Superior temporal gyrus (tissue), 1 donor: ENCODE data around the gene VARS2.
"Not testable (repeated sequence)": the region's sequence is repeated elsewhere in the genome, so short reads cannot be mapped to it uniquely, and the experiment has no call there.

Source experiments
- DNase-seq: peaks from one replicate; pipeline ENCODE4 v3.0.0-alpha.2; 2016; ENCODE audit errors: extremely low spot score

Gene VARS2

DNA sequence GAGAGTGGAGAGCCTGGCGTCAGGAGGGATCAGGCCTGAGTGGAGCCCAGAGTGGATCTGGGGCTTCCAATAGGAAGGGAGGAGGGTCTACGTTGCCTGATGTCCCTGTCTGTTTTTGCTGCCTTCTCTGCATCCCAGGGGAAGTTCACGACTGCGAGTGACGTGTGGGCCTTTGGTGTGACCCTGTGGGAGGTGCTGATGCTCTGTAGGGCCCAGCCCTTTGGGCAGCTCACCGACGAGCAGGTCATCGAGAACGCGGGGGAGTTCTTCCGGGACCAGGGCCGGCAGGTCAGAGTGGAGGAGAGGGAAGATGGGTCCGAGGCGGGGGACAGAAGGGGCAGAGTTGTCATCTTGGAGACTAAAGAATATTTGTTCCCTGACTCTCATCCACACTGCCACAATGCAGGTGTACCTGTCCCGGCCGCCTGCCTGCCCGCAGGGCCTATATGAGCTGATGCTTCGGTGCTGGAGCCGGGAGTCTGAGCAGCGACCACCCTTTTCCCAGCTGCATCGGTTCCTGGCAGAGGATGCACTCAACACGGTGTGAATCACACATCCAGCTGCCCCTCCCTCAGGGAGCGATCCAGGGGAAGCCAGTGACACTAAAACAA, 15.2 kb upstream of the VARS2 start:
- DNase-seq, result no peak

DNA sequence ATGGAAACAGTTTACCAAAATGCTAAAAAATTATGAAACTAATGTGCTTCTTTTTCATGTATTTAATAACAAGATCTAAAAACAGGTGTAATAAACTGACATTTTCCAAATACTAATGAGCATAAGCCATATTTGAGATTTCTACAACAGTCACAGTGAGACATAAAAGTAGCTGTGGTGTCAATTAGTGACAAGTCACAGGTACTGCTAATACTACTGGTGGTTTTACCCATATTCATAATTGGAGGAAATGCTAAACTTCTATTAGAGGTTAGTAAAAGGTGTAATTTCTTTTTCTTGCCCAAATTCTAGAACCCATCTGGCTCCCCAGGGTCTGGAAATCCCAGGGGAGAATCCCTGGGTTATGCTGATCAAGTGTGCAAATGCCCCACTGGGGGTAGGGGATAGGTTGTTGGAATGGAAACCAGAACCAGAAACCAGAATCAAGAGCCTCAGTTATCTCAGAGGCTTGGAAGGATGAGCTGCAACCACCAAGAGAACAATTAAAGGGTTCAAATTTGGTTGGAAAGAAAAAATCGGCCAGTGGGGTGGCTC, 13.1 kb upstream of the VARS2 start:
- DNase-seq, result no peak

DNA sequence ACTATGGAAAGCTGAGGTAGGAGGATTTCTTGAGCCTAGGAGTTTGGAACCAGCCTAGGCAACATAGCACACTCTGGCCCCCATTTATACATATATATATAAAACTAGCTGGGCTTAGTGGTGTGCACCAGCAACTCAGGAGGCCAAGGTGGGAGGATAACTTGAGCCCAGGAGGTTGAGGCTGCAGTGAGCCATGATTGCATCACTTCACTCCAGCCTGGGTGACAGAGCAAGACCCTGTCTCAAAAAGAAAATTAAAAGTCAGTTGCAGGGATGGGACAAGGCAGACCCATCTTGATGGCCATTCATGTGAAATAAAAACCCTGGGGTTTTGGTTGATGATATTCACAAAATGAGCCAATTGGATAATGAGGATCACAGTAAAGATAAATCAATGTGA, 12.6 kb upstream of the VARS2 start:
- no peak for DNase-seq

DNA sequence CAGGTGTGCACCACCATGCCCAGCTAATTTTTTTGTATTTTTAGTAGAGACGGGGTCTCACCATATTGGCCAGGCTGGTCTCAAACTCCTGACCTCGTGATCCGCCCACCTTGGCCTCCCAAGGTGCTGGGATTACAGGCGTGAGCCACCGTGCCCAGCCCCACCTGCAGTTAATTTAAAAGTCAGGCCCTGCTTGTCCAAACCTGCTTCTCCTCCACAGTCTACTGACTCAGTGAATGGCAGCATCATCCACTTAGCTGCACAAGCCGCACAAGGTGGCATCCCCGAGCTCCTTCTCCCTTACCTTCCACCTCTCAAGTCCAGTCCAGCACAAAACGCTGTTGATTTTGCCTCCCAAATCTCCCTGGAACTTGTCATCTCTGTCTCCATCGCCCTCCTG, 11.8 kb upstream of the VARS2 start:
- not testable (repeated sequence) for DNase-seq

DNA sequence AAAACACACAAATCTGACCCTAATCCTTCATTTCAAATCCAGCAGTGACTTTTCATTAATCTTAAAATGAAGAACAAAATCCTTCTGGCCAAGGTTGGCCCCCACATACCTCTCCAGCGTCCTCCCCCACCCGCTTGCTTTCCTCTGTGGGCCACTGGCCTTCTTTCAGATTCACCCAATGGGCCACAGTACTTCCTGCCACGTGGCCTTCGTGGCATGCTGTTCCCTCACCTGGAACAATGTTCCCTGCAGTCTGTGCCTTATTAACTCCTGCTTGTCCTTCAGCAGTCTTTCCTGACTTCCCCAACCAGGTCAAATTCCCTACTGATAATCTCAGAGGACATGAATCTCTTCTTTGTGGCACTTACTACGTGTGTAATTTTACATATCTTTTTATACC, 11.3 kb upstream of the VARS2 start:
- DNase-seq, result no peak

DNA sequence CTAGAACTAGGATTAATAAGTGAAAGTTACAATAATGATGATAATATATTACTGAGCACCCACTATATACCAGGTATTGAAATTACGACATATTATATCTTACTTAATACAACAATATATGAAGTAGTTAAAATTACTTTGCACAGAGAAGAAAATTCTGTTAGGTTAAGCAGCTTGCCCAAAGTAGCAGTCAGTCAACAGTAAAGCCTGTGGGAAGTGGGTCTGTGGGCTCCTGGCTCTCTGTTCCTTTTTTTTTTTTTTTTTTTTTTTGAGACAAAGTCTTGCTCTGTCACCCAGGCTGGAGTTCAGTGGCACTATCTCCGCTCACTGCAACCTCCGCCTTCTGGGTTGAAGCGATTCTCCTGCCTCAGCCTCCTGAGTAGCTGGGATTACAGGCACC, 10.8 kb upstream of the VARS2 start:
- DNase-seq, result no peak

DNA sequence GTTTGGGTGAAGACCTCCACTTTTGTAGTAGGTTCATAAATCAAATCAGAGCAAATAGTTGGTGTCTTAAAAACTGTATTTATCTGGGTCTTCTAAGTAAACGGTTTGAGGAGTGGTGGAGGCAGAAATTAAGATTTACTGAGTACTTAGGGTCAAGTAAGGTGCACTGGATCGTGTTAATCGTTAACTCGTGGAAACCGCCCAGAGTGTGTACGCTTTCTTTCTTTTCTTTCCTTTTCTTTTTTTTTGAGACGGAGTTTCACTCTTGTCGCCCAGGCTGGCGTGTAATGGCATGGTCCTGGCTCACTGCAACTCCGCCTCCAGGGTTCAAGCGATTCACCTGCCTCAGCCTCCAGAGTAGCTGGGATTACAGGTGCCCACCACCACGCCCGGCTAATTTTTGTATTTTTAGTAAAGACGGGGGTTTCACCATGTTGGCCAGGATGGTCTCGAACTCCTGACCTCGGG, 6.7 kb upstream of the VARS2 start:
- DNase-seq, result not testable (repeated sequence)

DNA sequence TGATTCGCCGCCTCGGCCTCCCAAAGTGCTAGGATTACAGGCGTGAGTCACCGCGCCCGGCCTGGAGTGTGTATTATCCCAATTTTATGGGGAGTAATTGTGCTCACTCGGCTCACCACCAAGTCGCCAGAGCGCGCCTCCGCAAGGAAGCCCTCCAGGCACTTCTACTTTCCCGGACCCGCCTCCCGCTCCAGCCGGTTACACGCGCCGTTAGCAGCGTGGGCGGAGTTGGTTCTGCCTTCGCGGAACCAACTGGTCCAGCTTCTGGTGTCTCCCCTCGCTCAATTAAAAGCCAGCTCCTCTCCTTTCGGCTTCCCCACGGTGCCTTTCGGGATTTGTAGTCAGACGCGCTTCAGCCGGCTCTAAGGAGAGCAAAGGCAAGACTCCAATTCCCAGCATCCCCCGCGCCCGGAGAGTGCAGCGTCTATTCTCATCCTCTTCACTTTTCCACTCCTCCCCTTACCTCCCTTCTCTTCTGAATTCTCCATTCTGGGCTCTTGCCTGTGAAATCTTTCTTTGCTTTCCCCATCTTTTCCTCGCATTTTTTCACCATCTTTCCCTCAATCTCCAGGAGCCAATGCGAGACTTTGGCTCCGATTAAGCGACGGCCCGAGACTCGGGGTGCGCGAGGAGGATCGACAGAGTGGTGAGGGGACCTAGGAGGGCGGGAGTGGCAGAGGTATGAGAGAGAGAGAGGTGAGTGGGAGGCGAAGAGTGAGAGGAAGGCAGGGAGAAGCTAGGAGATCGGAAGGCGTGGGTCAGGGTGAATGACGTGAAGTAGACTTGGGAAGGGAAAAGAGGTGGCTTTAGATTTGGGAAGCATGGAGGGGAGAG, 6.1 kb upstream of the VARS2 start, which contains the start of gene GTF2H4:
GTF2H4 (plus strand) TSS at position 450 of the 834 bp plus-strand sequence.
- peak; percentile 99 for DNase-seq

DNA sequence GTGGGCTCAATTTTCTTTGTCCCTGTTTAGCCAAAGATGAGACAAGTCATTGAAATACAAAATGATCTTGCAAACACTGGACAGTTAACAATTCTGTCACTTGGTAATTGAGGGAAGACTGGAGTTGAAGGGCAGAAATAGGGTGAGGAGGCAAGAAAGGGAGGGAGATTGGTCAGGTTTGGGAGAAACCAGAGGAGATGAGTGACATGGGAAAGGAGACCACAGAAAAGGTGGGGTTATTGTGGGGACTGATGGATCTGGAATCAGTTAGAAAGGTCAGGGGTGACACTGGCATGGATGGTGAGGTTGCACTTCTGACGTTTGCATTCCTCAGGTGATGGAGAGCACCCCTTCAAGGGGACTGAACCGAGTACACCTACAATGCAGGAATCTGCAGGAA, 5.3 kb upstream of the VARS2 start:
- no peak for DNase-seq

DNA sequence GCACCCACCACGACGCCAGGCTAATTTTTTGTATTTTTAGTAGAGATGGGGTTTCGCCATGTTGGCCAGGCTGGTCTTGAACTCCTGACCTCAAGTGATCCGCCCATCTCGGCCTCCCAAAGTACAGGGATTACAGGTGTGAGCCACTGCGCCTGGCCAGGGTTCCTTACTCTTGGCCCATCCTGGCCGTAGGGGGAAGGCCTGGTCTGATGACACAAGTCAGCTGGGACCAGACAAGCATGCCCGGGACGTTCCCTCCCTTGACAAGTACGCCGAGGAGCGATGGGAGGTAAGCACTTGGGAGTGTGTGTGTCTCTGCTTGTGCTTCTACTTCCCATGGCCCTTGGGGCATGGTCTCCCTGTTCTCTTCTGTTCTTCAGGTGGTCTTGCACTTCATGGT, 3.6 kb upstream of the VARS2 start:
- not testable (repeated sequence) for DNase-seq

DNA sequence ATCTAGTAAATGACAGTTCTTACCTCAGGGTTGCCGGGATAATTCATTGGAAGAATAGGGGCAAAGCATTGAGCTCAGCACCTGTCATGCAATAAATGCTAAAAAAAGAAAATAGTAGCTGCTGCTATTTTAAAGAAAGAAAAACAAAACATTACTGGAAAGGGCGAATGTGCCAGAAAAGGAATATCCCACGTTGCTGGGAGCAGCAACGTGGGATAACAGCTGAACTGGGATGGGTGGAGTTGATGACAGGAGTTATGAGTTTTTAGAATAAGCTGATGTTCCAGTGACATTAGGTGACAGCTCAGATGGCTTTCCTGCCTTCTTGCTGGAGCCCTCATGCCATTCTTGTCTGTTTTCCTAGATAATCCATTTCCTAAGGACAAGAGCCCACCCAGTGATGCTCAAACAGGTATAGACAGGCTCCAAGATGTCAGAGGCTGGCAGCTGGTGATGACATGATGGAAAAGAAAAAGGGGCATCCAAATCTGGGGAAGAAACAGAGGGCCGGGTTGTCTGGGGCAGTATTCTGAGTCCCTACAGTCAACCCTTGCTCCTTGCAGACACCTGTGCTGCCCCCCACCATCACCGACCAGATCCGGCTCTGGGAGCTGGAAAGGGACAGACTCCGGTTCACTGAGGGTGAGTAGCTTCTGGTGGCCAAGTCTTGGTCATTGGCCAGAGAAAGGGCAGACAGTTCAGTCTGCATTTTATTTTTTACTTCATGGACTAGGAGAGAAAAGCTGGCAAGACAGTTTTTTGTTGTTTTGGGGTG, 1.1 kb upstream of the VARS2 start:
- DNase-seq, result no peak

DNA sequence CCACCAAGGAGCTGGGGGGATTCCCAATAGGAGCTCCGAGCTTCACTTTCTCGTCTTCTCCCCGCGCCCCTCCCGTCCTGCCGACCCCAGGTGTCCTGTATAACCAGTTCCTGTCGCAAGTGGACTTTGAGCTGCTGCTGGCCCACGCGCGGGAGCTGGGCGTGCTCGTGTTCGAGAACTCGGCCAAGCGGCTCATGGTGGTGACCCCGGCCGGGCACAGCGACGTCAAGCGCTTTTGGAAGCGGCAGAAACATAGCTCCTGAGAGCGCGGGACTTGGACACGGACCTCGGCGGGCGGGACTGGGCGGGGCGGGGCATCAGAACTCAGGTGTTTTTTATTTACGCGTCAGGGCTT, 340 bp upstream of the VARS2 start:
- peak; percentile 10 for DNase-seq

DNA sequence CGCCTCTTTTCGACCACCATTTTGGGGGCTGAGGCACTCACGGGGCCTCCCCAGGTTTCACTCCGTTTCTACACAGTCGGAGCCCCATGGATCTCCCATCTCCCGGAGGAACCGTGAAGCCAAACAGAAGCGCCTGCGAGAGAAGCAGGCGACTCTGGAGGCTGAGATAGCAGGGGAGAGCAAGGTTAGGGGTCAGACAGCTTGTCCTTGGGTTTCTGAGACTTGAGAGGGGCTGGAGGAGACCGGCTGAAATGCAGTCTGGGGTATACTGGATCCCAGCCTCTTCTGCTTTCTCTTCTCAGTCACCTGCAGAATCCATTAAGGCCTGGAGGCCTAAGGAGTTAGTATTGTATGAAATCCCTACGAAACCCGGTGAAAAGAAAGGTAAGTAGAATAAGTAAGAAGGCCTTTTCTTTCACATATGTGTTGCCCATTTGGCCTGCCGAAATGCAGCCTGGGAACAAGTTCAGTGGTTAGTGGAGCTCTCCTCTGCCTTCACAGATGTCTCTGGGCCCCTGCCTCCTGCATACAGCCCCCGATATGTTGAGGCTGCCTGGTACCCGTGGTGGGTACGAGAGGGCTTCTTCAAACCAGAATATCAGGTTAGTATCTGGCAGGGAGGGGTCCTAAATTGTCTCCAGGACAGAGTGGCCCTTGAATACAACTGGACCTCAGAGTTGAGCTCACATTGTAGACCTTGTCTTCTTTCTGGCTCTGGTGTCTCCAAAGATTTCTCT, 984 bp downstream of the VARS2 start:
- no peak for DNase-seq

DNA sequence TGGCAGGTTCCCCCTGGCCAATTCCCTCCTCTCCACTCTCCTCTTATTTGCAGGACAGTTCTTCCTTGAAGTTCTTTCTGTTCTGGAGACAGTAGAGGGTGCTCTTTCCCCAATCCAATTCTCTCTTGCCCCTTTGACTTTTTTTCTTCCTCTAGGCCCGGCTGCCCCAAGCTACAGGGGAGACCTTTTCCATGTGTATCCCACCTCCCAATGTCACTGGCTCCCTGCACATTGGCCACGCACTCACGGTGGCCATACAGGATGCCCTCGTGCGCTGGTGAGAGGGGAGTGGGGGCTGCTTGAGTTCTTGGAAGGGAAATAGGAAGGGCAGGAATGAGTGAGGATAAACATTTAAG, 1.5 kb downstream of the VARS2 start:
- peak; percentile 90 for DNase-seq

DNA sequence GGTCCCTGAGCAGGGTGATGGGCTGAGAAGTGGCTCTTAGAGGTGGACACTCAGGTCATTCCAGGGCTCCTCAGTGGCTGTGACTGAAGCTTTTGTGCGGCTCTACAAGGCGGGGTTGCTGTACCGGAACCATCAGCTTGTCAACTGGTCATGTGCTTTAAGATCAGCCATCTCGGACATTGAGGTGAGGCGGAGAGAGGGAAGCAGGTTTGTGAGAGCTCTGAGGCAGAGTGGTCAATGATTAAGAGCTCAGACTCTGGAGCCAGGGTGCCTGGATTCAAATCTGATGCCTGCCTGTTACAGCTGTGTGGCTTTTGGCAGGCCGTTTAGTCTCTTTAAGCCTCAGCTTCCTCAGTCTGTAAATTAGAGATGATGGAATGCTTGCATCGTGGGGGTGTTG, 3.0 kb downstream of the VARS2 start:
- DNase-seq, result no peak

DNA sequence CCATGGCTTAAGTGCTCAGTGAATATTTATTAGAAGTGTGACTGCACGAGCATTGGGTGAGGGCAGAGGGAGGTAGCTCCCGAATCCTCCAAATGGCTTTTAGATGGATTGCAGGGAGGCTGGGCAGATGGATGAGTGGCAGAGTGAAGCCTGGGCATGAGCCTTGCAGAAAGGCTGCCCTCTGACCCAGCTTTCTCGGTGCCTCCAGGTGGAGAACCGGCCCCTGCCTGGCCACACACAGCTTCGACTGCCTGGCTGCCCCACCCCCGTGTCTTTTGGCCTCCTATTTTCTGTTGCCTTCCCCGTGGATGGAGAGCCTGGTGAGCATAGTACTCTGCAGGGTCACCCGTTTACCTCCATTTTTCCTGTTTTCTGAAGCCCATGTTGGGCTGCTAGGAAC, 3.4 kb downstream of the VARS2 start:
- no peak for DNase-seq

DNA sequence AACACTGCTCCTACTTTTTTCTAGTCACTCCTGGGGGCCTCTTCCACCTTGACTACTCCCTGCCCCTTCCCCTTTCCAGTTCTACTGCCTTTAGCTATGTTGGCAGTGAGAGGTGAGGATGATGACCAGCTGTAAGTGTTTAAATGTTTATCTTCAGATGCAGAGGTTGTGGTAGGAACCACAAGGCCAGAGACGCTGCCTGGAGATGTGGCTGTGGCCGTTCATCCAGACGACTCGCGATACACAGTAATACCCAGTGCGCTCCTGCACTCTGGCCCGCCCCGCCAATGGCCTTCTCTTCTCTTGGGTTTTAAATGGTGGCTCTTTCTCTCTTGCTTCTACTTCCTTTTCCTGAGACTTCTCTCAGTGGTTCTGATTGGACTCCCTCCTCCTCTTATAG, 4.6 kb downstream of the VARS2 start:
- DNase-seq, result no peak

DNA sequence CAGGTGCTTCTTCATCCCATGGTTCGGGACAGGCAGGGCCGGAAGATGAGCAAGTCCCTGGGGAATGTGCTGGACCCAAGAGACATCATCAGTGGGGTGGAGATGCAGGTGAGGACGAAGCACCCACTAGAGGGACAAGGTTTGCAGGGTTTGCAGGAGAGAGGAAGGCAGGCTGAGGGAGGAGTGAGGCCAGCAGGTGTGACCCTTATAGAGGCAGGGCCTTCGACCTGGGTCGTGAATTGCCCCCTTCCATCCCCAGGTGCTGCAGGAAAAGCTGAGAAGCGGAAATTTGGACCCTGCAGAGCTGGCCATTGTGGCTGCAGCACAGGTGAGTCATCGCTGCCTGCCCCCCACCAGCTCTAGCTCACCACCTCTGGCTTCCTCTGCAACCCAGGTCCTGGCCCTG, 8.4 kb downstream of the VARS2 start:
- no peak for DNase-seq

DNA sequence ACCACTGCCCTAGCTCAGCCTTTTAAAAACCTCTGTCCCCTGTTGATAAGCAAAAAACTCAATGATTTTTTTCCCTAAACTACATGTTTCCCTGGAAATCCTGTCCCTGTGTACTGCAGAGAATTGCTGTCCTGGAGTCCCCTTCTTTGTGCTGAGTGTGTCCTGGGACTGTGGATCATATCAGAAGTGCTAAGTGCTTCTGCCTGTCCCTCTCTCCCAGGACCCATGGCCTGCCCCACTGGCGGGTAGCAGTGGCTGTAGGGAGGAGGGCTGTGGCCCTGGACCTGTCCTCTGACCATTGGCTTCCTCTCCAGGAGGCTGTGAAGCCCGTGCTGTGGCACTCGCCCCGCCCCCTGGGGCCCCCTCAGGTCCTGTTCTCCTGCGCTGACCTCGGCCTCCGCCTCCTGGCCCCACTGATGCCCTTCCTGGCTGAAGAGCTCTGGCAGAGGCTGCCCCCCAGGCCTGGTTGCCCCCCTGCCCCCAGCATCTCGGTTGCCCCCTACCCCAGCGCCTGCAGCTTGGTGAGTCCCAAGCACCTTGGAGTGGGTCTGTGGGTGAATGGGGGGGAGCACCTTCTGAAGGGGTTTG, 10.1 kb downstream of the VARS2 start:
- DNase-seq, result not testable (repeated sequence)

DNA sequence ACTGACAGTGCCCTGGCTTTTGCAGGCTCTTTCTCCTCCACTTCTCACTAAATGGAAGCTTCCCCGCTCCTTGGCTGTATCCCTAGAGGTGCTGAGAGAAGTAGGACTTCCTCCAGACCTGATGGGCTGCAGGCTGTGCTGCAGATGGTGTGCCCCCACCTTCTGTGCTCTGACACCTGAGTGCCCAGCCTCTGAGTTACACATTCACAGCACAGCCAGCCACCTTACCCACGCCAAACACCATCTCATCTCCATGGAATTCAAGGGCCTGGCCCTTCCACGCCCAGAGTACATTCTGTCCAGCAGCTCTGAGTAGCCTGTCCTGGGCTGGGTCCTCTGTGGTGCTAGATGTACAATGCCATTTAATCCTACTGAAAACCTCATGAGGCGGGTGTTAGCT, 12.6 kb downstream of the VARS2 start:
- no peak for DNase-seq

DNA sequence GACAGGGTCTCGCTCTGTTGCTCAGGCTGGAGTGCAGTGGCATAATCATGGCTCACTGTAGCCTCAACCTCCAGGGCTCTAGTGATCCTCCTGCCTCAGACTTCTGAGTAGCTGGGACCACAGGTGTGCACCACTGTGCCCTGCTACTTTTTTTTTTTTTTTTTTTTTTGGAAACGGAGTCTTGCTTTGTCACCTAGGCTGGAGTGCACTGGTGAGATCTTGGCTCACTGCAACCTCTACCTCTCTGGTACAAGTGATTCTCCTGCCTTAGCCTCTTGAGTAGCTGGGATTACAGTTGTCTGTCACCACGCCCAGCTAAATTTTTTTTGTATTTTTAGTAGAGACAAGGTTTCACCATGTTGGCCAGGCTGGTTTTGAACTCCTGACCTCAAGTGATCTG, 13.0 kb downstream of the VARS2 start:
- DNase-seq, result not testable (repeated sequence)
